IMR-90 (cell line): Measurements from ENCODE around the gene PTPRN2. TPM values are rescaled to one million over a fixed set of nuclear protein-coding genes. Genes with fewer than 3 reads are reported as not detected.
A peak's percentile ranks its signal among the peaks of the same experiment; 100 is the strongest.

ENCODE experiments used
- ATAC-seq: fragments of 200-7000 bp; cut with Tn5 transposase; 2 replicates; pipeline ENCODE4 v1.9.1; 2020; ENCODE audit warnings: low read depth, mild to moderate bottlenecking, moderate library complexity
- BruUV-seq: library from RNA; stranded (reverse); fragments of 400-500 nt; replicated peaks from 2 replicates; lab custom pipeline; 2021; lab: Mats Ljungman, UMichigan
- CTCF ChIA-PET: fragments of 300-600 bp; formaldehyde crosslinking; extraction: SDS; loops from one replicate; lab custom pipeline; 2021; ENCODE audit warnings: antibody characterized with exemption; lab: Yijun Ruan, JAX
- POLR2A ChIA-PET: fragments of 300-600 bp; sonication (Branson Sonifier 250); formaldehyde crosslinking; loops from one replicate; lab custom pipeline; 2022; ENCODE audit warnings: antibody characterized with exemption; ENCODE audit not compliant: unreplicated experiment; lab: Charles Lee
- DNase-seq: peaks from one replicate; pipeline ENCODE4 v3.0.0; 2013
- H2AFZ ChIP-seq: replicated peaks from 2 replicates; pipeline ENCODE3; 2013; ENCODE audit warnings: low read length, mild to moderate bottlenecking; ENCODE audit not compliant: poor library complexity
- H2AK5ac ChIP-seq: 2 replicates; pipeline ENCODE4 v1.6.1; 2013; ENCODE audit warnings: low read depth, low read length, inconsistent platforms
- H2AK9ac ChIP-seq: replicated peaks from 2 replicates; pipeline ENCODE3; 2013; ENCODE audit warnings: mild to moderate bottlenecking, low read depth, low read length, moderate library complexity; ENCODE audit not compliant: poor library complexity
- H2BK120ac ChIP-seq: 2 replicates; pipeline ENCODE4 v1.6.1; 2013; ENCODE audit warnings: low read depth, low read length, inconsistent platforms
- H2BK15ac ChIP-seq: 3 replicates; pipeline ENCODE4 v1.6.1; 2013; ENCODE audit warnings: low read depth, low read length, inconsistent platforms
- H2BK20ac ChIP-seq: 2 replicates; pipeline ENCODE4 v1.6.1; 2013; ENCODE audit warnings: low read depth, mild to moderate bottlenecking, inconsistent platforms, low read length, moderate library complexity
- H2BK5ac ChIP-seq: 2 replicates; pipeline ENCODE4 v1.6.1; 2013; ENCODE audit warnings: mild to moderate bottlenecking, low read depth, low read length, inconsistent platforms; ENCODE audit not compliant: poor library complexity, severe bottlenecking
- H3K14ac ChIP-seq: replicated peaks from 2 replicates; pipeline ENCODE4 v1.6.1; 2013; ENCODE audit warnings: low read depth, low read length, inconsistent platforms
- H3K18ac ChIP-seq: 2 replicates; pipeline ENCODE4 v1.6.1; 2013; ENCODE audit warnings: low read depth, low read length, control low read depth
- H3K23ac ChIP-seq: 2 replicates; pipeline ENCODE4 v1.6.1; 2013; ENCODE audit warnings: low read depth, low read length, inconsistent platforms
- H3K27ac ChIP-seq: 2 replicates; pipeline ENCODE4 v1.5.1; 2013; ENCODE audit warnings: mild to moderate bottlenecking, control low read depth, low read length; ENCODE audit not compliant: insufficient read depth
- H3K27me3 ChIP-seq: 2 replicates; pipeline ENCODE4 v1.6.1; 2013; ENCODE audit warnings: low read length; ENCODE audit not compliant: control insufficient read depth, insufficient read depth
- H3K36me3 ChIP-seq: 2 replicates; pipeline ENCODE4 v1.6.1; 2013; ENCODE audit warnings: low read length, mixed read lengths; ENCODE audit not compliant: control insufficient read depth, insufficient read depth
- H3K4ac ChIP-seq: 2 replicates; pipeline ENCODE4 v1.6.1; 2013; ENCODE audit warnings: low read depth, low read length, inconsistent platforms
- H3K4me1 ChIP-seq: 2 replicates; pipeline ENCODE4 v1.6.1; 2013; ENCODE audit warnings: low read length, mixed read lengths; ENCODE audit not compliant: control insufficient read depth, insufficient read depth
- H3K4me2 ChIP-seq: 2 replicates; pipeline ENCODE4 v1.6.1; 2013; ENCODE audit warnings: low read depth, mild to moderate bottlenecking, control low read depth, low read length, moderate library complexity
- H3K4me3 ChIP-seq: 2 replicates; pipeline ENCODE4 v1.5.1; 2013; ENCODE audit warnings: low read depth, mild to moderate bottlenecking, control low read depth, low read length, moderate library complexity; ENCODE audit not compliant: insufficient read depth
- H3K56ac ChIP-seq: 2 replicates; pipeline ENCODE4 v1.6.1; 2013; ENCODE audit warnings: low read length, inconsistent platforms; ENCODE audit not compliant: insufficient read depth; ENCODE audit errors: extremely low read depth
- H3K79me1 ChIP-seq, 2 experiments: 2 replicates each; pipeline ENCODE4 v1.6.1; 2013; ENCODE audit warnings: low read length in 2 of 2, inconsistent platforms in 1 of 2, low read depth in 1 of 2
- H3K9ac ChIP-seq: 2 replicates; pipeline ENCODE4 v1.6.1; 2013; ENCODE audit warnings: low read depth, low read length, control low read depth
- H3K9me1 ChIP-seq: 2 replicates; pipeline ENCODE4 v1.6.1; 2013; ENCODE audit warnings: low read length, inconsistent platforms; ENCODE audit not compliant: insufficient read depth
- H3K9me3 ChIP-seq: 2 replicates; pipeline ENCODE4 v1.6.1; 2013; ENCODE audit warnings: low read length; ENCODE audit not compliant: control insufficient read depth, insufficient read depth
- H4K20me1 ChIP-seq: 2 replicates; pipeline ENCODE4 v1.6.1; 2013; ENCODE audit warnings: low read length, inconsistent platforms; ENCODE audit not compliant: insufficient read depth
- H4K5ac ChIP-seq: 2 replicates; pipeline ENCODE4 v1.6.1; 2013; ENCODE audit warnings: mild to moderate bottlenecking, low read depth, low read length, control low read depth
- H4K8ac ChIP-seq, 2 experiments: 2 replicates each; pipeline ENCODE4 v1.6.1; 2013; ENCODE audit warnings: low read depth in 2 of 2, low read length in 2 of 2, control low read depth in 1 of 2, inconsistent platforms in 1 of 2
- H4K91ac ChIP-seq: 2 replicates; pipeline ENCODE4 v1.6.1; 2013; ENCODE audit warnings: low read depth, low read length, inconsistent platforms; ENCODE audit not compliant: insufficient read depth
- NFE2L2 ChIP-seq: fragments of 150-350 bp; IDR thresholded peaks from 2 replicates; pipeline ENCODE4 v1.6.1; 2016; ENCODE audit warnings: low read depth, mild to moderate bottlenecking, low read length
- RCOR1 ChIP-seq: IDR thresholded peaks from 2 replicates; pipeline ENCODE4 v1.6.1; 2012; ENCODE audit warnings: mild to moderate bottlenecking, low read length, improper control_type of control experiment; ENCODE audit not compliant: insufficient replicate concordance
- WGBS, 2 experiments: methylation state at CpG; one replicate each; pipeline versions ENCODE4 v1.1.5 to v1.1.7; 2013; ENCODE audit warnings: missing lambda C conversion rate in 2 of 2; ENCODE audit not compliant: insufficient read length in 1 of 2; ENCODE audit errors: extremely low coverage in 2 of 2; 5-methylcytosine and 5-hydroxymethylcytosine counted together
- dilution Hi-C: fragments of 300-500 bp; cut with HindIII; formaldehyde crosslinking; loops from one replicate; pipeline ENCODE4 v1.14.3; 2018; ENCODE audit warnings: low sequenced_read_pairs; ENCODE audit not compliant: unreplicated experiment
- in situ Hi-C: fragments of 300-500 bp; cut with MboI; formaldehyde crosslinking; loops from 3 replicates; pipeline ENCODE4 v1.14.3; 2019; ENCODE audit warnings: low sequenced_read_pairs, inconsistent platforms, mixed read lengths
- intact Hi-C: fragments of 100-400 bp; cut with micrococcal nuclease; formaldehyde crosslinking; loops from 2 replicates; pipeline ENCODE4 v1.10.0; 2022
- polyA plus RNA-seq, 3 experiments: library from polyadenylated mRNA; depleted of rRNA; stranded (reverse); fragments of >200 nt; gene quantifications; 2 replicates each; pipeline ENCODE4 v1.2.3, GENCODE V29; 2012; ENCODE audit warnings: low replicate concordance in 1 of 3
- total RNA-seq: library from RNA; depleted of rRNA; stranded (reverse); fragments of >200 nt; gene quantifications from 2 replicates; pipeline ENCODE4 v1.2.3, GENCODE V29; 2012

The PTPRN2 gene
- total and polyA plus RNA-seq, 2 of the 4 experiments (the other 2 are of a cell fraction), result 0.03 TPM; not detected in 1

- ChIA-PET POLR2A (no interaction called here), CTCF (no interaction called here)
- no peak overlapping the region for H4K5ac ChIP-seq
- H2BK20ac ChIP-seq, result no peak overlapping the region
- no peak overlapping the region for H3K4me3 ChIP-seq
- H3K4me1 ChIP-seq, result no peaks in the 10 kb centered on the region
- no peaks in the 10 kb centered on the region for H3K79me1 ChIP-seq
- intact Hi-C loops, result no loop called here
- TF ChIP-seq RCOR1 (no peak), NFE2L2 (0 out of 2 replicates have a peak, but pooled peaks have one; percentile 16)
- H2AFZ ChIP-seq, result no peak overlapping the region
- H3K9ac ChIP-seq, result no peak overlapping the region
- no peak overlapping the region for H2AK9ac ChIP-seq
- no peaks in the 10 kb centered on the region for H4K20me1 ChIP-seq
- H3K27me3 ChIP-seq, result no peaks in the 10 kb centered on the region
- no peak overlapping the region for H3K4me2 ChIP-seq
- WGBS, 2 experiments, result 20% methylated on average over 1 of the region's 4 CpGs; no CpG with 5 or more reads in 1 of the 2 experiments
- no peak overlapping the region for H4K91ac ChIP-seq
- dilution Hi-C loops, result no loop called here
- H2BK5ac ChIP-seq, result no peak overlapping the region
- H2BK120ac ChIP-seq, result no peak overlapping the region
- no peaks in the 10 kb centered on the region for H3K36me3 ChIP-seq
- no peak overlapping the region for H3K56ac ChIP-seq
- H3K14ac ChIP-seq, result no peak overlapping the region
- H3K23ac ChIP-seq, result no peak overlapping the region
- H2AK5ac ChIP-seq, result no peak overlapping the region
- H3K18ac ChIP-seq, result no peak overlapping the region
- no peaks in the 10 kb centered on the region for H3K9me1 ChIP-seq
- H2BK15ac ChIP-seq, result no peak overlapping the region
- no peak overlapping the region for H3K4ac ChIP-seq
- no peak overlapping the region for H3K27ac ChIP-seq
- in situ Hi-C loops, result no loop called here
- H3K9me3 ChIP-seq, result peaks cover 72% of the 10 kb centered on the region
- no peak overlapping the region for H4K8ac ChIP-seq
- no TSS peak for BruUV-seq
- ATAC-seq, result no peak
- DNase-seq, result no peak
These were observed 646.4 kb downstream of the PTPRN2 start for GRCh38 chr7:157941210-157941609.
